Transverse colon (tissue), 4 donors: ENCODE results near the gene GLI3.

ENCODE experiments used
- CTCF ChIP-seq, 5 experiments: fragments of 200-600 bp in 3 of 5; fragments of 450-650 bp in 2 of 5; sonication (generic) in 3 of 5; IDR thresholded peaks; 1 replicate in 2 of 5; 2 replicates in 3 of 5; pipeline ENCODE4 v1.5.1; 2016 to 2017; ENCODE audit warnings: antibody characterized with exemption in 5 of 5, inconsistent platforms in 3 of 5, mild to moderate bottlenecking in 2 of 5, moderate library complexity in 1 of 5
- EP300 ChIP-seq: sonication (generic); formaldehyde crosslinking; IDR thresholded peaks from one replicate; pipeline ENCODE4 v1.6.1; 2017; ENCODE audit warnings: antibody characterized with exemption, low read depth
- POLR2A ChIP-seq: fragments of 450-650 bp; IDR thresholded peaks from one replicate; pipeline ENCODE4 v1.6.1; 2016; ENCODE audit warnings: antibody characterized with exemption, mild to moderate bottlenecking, moderate library complexity
- POLR2AphosphoS5 ChIP-seq, 3 donors: sonication (generic); formaldehyde crosslinking; IDR thresholded peaks; one replicate each; pipeline ENCODE4 v1.6.1; 2016; ENCODE audit warnings: antibody characterized with exemption in 3 of 3

GRCh38 chr7:42068554-42069280 is 168.3 kb downstream of the GLI3 start:
- TF ChIP-seq CTCF (IDR thresholded peaks at IDR 0.05) (no peak), POLR2A (no peak), EP300 (no peak), POLR2AphosphoS5 (IDR thresholded peaks at IDR 0.05) (no peak)
